ENCODE measurements around the gene ZNF215.

DNA sequence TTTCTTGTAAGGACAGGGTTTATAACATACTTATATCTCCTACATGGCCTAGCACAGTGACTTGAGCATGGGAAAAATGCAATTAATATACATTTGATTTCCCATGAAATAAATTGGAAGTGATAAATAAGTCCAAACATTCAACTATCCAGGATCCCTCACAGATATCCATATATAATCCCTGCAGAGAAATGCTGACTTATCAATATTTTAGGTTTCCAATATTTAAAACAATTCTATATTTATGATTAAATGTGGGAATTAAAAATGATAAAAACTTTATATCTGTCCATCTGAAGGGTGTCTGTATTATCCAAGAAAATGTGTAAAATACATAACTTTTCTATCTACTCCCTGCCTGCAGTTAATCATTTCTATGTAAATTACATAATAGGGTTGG is 43.5 kb upstream of the ZNF215 start:
- TF ChIP-seq POLR2A (IDR thresholded peaks at IDR 0.05) = no peak
- TF ChIP-seq, protein P1, sequence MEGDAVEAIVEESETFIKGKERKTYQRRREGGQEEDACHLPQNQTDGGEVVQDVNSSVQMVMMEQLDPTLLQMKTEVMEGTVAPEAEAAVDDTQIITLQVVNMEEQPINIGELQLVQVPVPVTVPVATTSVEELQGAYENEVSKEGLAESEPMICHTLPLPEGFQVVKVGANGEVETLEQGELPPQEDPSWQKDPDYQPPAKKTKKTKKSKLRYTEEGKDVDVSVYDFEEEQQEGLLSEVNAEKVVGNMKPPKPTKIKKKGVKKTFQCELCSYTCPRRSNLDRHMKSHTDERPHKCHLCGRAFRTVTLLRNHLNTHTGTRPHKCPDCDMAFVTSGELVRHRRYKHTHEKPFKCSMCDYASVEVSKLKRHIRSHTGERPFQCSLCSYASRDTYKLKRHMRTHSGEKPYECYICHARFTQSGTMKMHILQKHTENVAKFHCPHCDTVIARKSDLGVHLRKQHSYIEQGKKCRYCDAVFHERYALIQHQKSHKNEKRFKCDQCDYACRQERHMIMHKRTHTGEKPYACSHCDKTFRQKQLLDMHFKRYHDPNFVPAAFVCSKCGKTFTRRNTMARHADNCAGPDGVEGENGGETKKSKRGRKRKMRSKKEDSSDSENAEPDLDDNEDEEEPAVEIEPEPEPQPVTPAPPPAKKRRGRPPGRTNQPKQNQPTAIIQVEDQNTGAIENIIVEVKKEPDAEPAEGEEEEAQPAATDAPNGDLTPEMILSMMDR (IDR thresholded peaks at IDR 0.05) = no peak

All from lower leg skin (tissue), 3 donors.